ENCODE data around the gene SYT9. TPM values are rescaled to one million over a fixed set of nuclear protein-coding genes. Genes with fewer than 3 reads are reported as not detected.

Gene SYT9
- total and polyA plus RNA-seq, 10 of the 15 experiments (the other 5 are each of a cell fraction or from before 2014, with no cell fraction given) = 0.03 TPM; not detected in 9

DNA sequence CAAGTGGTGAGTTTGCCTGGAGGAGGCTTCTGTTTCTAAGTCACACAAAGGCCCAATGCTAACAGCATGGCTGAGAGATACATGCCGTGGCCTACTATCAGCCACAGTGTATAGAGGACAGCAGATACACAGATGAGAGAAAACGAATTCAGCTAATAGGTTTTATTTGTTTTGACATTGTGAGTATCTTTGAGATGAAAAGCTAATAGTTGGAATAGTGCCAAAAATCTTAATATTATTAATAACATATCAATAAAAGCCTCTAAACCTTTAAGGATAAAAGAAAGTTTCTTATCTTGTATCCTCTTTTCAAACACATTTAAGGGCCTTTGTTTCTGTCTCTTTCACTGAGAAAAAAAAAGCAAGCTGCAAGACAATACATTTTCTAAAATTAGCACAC, 203.2 kb downstream of the SYT9 start (continued):
- TF ChIP-seq, protein P1, sequence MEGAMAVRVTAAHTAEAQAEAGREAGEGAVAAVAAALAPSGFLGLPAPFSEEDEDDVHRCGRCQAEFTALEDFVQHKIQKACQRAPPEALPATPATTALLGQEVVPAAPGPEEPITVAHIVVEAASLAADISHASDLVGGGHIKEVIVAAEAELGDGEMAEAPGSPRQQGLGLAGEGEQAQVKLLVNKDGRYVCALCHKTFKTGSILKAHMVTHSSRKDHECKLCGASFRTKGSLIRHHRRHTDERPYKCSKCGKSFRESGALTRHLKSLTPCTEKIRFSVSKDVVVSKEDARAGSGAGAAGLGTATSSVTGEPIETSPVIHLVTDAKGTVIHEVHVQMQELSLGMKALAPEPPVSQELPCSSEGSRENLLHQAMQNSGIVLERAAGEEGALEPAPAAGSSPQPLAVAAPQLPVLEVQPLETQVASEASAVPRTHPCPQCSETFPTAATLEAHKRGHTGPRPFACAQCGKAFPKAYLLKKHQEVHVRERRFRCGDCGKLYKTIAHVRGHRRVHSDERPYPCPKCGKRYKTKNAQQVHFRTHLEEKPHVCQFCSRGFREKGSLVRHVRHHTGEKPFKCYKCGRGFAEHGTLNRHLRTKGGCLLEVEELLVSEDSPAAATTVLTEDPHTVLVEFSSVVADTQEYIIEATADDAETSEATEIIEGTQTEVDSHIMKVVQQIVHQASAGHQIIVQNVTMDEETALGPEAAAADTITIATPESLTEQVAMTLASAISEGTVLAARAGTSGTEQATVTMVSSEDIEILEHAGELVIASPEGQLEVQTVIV (IDR thresholded peaks at IDR 0.05; ENCODE audit: borderline replicate concordance, partially characterized antibody) = no peak

DNA sequence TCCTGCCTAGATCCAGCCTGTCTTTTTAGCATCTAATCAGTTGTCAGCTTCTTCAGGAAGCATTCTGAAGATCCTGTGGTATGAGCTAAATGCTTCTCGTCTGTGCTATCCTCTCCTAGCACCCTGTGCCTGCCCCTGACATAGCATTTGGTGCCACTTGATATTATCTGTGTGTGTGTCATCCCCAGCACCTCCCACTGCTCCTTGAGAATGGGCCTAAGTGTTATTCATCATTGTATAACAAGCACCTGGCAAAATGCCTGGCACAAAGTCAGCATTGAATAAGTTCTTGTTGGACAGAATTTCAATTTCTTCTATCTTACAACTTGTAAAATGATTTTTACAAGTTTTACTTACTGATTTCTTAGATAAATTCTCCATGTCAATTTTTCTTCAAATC, 205.5 kb downstream of the SYT9 start:
- no peak for TF ChIP-seq NFYA (IDR thresholded peaks at IDR 0.05; ENCODE audit: borderline replicate concordance, low read depth, low read length)
- no peak overlapping the region for H3K4me2 ChIP-seq (ENCODE audit: control insufficient read depth, insufficient read depth)
- POLR2A ChIA-PET = no interaction called here
- no peaks in the 10 kb centered on the region for H4K20me1 ChIP-seq (ENCODE audit: control insufficient read depth, insufficient read depth)
- H3K9ac ChIP-seq (ENCODE audit: control insufficient read depth, insufficient read depth, low read length) = no peak overlapping the region
- RAD21 ChIA-PET (ENCODE audit: unreplicated experiment) = no interaction called here
- no peaks in the 10 kb centered on the region for H3K79me2 ChIP-seq (ENCODE audit: control insufficient read depth, insufficient read depth, low read length)
- H3K4me3 ChIP-seq = no peak overlapping the region
- no peak for FAIRE-seq
- H3K27ac ChIP-seq (ENCODE audit: control insufficient read depth, insufficient read depth) = no peak overlapping the region
- no peaks in the 10 kb centered on the region for H3K9me3 ChIP-seq (replicated peaks; ENCODE audit: control insufficient read depth, insufficient read depth, low read length)
- SMC1A ChIA-PET (ENCODE audit: uncharacterized antibody, unreplicated experiment) = no interaction called here
- no peak overlapping the region for H2AFZ ChIP-seq (ENCODE audit: control insufficient read depth, low read depth, low read length)
- no peaks in the 10 kb centered on the region for H3K4me1 ChIP-seq (ENCODE audit: control insufficient read depth, insufficient read depth, low read length)
- CTCF ChIA-PET = interaction anchor here (1.3 kb wide), 1 partner anchor 51 kb away, joined by 3 read pairs; no protein-coding TSS in a partner anchor
- DNase-seq (ENCODE audit: low read depth, low spot score) = no peak
- in situ Hi-C loops (cut with MboI) = no loop called here
- H3K36me3 ChIP-seq (ENCODE audit: control insufficient read depth in 2 of 2, insufficient read depth in 2 of 2, low read length in 1 of 2) = no peaks in the 10 kb centered on the region
- intact Hi-C loops (cut with micrococcal nuclease; ENCODE audit: unreplicated experiment) = loop anchor here (5.0 kb wide), 1 partner anchor 100 kb away; no protein-coding TSS in a partner anchor
- ATAC-seq = no peak
- H3K27me3 ChIP-seq (replicated peaks in 1 of 2; ENCODE audit: control insufficient read depth in 2 of 2, insufficient read depth in 2 of 2, low read length in 1 of 2) = no peaks in the 10 kb centered on the region
- BruUV-seq (replicated peaks) = no TSS peak
- WGBS (ENCODE audit: insufficient coverage, insufficient replicate concordance, low lambda C conversion rate, missing lambda C conversion rate) = 76% methylated on average over 1 of the region's 1 CpG

Measured in GM12878 (cell line).